Esophagus muscularis mucosa (tissue), 3 donors: ENCODE measurements around the gene USP34.

Experiments used
- POLR2A ChIP-seq: fragments of 450-650 bp; IDR thresholded peaks from one replicate; pipeline ENCODE4 v1.6.1; 2017; ENCODE audit warnings: antibody characterized with exemption, moderate library complexity, mild to moderate bottlenecking, low read depth
- POLR2AphosphoS5 ChIP-seq, 2 donors: sonication (generic); formaldehyde crosslinking; IDR thresholded peaks; one replicate each; pipeline ENCODE4 v1.6.1; 2017; ENCODE audit warnings: antibody characterized with exemption in 2 of 2
- TF ChIP-seq, protein P1 (sequence below), 3 experiments: fragments of 200-600 bp in 2 of 3; fragments of 450-650 bp in 1 of 3; sonication (generic) in 2 of 3; IDR thresholded peaks; one replicate each; pipeline ENCODE4 v1.5.1; 2017 to 2019; ENCODE audit warnings: antibody characterized with exemption in 3 of 3, mild to moderate bottlenecking in 2 of 3, moderate library complexity in 1 of 3

DNA sequence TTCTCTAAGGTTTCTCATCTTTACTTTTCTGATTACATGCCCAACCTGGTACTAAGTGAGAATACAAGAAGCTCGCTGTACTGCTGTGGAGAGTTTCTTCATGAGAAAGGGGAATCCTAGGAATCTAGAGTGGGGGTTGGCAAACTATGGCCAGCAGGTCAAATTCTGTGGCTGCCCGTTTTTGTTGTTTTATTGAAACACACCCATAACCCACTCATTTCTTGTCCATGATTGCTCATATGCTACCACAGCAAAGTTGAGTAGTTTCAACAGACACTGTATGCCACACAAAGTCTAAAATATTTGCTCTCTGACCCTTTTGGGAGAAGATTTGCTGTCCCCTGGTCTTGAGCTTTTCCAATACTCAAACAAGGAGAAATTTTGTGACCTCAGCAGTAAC is 250.1 kb downstream of the USP34 start:
- TF ChIP-seq, protein P1, sequence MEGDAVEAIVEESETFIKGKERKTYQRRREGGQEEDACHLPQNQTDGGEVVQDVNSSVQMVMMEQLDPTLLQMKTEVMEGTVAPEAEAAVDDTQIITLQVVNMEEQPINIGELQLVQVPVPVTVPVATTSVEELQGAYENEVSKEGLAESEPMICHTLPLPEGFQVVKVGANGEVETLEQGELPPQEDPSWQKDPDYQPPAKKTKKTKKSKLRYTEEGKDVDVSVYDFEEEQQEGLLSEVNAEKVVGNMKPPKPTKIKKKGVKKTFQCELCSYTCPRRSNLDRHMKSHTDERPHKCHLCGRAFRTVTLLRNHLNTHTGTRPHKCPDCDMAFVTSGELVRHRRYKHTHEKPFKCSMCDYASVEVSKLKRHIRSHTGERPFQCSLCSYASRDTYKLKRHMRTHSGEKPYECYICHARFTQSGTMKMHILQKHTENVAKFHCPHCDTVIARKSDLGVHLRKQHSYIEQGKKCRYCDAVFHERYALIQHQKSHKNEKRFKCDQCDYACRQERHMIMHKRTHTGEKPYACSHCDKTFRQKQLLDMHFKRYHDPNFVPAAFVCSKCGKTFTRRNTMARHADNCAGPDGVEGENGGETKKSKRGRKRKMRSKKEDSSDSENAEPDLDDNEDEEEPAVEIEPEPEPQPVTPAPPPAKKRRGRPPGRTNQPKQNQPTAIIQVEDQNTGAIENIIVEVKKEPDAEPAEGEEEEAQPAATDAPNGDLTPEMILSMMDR (IDR thresholded peaks at IDR 0.05) = no peak
- no peak for TF ChIP-seq POLR2A
- no peak for TF ChIP-seq POLR2AphosphoS5 (IDR thresholded peaks at IDR 0.05)
